ENCODE data around the gene RNF121.
"Not testable (repeated sequence)": the region's sequence is repeated elsewhere in the genome, so short reads cannot be mapped to it uniquely, and the experiment has no call there.

The RNF121 gene

DNA sequence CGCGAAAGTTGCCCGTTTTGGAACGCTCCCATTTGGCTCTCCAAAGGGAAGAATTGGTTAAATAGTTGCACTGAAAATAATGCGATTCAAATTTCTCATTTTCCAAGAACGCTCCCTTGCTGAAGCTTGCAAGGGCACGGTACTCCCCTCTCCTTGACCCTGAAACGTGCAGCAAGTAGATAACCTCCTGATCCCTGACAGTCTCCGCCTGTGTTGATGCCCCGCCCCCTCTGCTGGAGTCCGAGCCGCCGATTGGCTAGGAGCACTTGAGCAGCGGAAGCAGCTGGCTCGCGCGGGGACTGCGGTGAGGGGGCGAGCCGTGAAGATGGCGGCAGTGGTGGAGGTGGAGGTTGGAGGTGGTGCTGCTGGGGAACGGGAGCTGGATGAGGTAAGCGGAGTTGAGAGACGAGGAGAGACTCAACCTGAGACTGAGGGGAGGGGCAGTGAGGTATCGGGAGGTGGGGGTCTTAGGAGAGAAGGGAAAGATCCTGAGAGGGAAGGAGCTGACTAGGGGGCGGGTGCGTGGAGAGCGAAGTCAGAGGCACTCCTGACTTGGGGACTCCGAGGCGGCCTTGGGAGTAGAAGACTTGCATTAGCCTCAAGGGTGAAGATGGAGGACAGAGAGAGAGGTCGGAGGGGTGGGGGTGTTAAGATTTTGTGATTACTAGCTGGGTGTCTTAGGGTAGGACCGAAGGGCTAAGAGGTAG, at the start of gene RNF121:
Gene RNF121 (plus strand): TSS at position 310 of the 707 bp plus-strand sequence. CDS start 16 bp downstream, at position 326.
- DNase-seq (ENCODE audit: low read depth, low spot score): peak; percentile 97

DNA sequence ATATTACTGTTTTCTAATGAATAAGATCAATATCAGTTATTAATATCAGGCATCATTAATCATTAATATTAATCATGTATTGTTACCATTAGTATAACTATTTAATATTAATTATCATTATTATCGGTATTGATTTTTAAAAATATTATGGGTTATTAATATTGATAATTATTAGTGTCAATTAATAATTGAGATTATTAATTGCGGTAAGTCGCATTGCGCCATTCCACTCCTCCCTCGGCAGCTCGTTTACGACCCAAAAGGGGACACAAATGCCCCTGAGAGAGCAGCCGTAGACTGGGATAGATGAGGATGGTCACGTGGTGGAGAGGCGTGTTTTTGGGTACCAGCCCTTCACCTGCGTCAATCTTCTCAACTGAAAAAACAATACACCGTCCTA, 43.0 kb upstream of the RNF121 start:
- DNase-seq (ENCODE audit: low read depth, low spot score): not testable (repeated sequence)

DNA sequence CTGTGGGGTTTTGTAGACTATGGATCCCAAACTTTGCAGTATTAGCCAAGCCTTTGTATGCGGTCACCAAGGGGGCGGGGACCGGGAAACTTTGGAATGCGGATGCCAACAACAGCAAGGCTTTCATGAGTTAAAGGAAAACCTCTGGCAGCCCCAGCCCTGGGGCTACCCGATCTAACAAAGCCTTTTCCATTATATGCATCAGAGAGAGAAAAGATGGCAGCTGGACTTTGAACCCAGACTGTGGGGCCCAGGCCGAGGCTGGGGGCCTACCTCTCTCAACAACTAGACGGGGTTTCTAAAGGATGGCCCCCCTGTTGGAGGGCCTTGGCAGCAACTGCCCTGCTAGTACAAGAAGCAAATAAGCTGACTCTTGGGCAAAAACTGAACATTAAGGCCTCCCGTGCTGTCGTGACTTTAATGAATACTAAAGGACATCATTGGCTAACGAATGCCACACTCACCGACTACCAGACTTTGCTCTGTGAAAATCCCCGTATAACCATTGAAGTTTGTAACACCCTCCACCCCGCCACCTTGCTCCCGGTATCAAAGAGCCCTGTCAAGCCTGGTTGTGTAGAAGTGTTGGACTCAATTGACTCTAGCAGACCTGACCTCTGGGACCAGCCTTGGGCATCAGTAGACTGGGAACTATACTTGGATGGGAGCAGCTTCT, 40.4 kb upstream of the RNF121 start:
- DNase-seq (ENCODE audit: low read depth, low spot score): peak; percentile 90

DNA sequence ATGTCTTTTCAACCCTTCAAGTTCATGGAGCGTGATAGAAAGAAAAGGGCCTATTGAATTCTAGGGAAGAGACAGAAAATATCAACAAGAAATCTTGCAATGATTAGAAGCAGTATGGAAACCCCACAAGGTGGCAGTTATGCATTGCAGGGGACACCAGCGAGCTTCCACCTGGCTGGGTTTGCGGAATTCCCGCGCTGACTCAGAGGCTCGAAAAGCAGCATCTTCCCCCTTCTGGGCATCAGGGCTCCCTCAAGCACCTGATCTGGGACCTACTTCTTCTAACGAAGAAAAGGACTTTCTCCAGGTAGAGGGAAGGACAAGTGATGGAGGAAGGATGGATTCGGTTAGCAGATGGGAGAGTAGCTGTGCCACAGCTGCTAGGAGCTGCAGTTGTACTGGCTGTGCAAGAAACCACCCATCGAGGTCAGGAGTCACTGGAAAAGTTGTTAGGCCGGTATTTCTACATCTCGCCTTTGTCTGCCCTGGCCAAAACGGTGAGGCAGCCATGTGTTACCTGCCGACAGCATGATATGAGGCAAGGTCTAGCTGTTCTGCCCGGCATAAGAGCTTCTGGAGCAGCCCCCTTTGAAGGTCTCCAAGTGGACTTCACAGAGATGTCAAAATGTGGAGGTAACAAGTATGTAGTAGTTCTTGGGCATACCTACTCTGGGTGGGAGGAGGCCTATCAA, 39.5 kb upstream of the RNF121 start:
- DNase-seq (ENCODE audit: low read depth, low spot score): peak; percentile 60

DNA sequence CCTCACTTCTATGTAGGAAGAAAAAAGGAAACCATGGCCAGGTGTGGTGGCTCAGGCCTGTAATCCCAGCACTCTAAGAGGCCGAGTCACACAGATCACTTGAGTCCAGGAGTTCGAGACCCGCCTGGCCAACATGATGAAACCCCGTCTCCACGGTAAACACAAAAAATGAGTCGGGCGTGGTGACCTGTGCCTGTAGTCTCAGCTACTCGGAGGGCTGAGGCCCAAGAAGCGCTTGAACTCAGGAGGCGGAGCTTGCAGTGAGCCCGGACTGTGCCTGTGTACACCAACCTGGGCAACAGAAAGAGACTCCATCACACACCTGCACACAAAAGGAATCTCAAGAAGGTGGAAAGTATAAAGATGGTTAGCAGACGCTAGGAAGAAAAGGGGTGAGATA, 32.9 kb upstream of the RNF121 start:
- DNase-seq (ENCODE audit: low read depth, low spot score): no peak

DNA sequence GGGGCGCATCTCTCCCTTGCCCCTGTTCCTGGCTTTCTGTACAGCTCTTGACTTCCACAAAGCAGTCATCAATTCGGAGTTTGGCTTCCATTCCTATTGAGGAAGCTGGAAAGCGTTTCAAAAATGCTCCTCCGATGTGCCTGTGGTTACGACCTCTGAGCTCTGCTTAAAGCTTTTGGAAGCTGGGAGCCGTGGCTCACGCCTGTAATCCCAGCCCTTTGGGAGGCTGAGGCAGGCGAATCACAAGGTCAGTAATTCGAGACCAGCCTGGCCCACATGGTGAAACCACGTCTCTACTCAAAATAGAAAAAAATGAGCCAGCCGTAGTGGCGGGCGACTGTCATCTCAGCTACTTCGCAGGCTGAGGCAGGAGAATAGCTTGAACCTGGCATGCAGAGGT, 27.7 kb upstream of the RNF121 start:
- DNase-seq (ENCODE audit: low read depth, low spot score): not testable (repeated sequence)

DNA sequence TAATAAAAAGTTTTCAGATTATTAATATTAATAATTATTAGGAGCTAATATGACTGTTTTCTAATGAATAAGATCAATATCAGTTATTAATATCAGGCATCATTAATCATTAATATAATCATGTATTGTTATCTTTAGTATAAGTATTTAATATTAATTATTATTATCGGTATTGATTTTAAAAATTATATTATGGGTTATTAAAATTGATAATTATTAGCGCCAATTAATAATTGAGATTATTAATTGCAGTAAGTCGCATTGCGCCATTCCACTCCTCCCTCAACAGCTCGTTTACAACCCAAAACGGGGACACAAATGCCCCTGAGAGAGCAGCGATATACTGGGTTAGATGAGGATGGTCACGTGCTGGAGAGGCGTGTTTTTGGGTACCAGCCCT, 20.6 kb upstream of the RNF121 start:
- DNase-seq (ENCODE audit: low read depth, low spot score): no peak

DNA sequence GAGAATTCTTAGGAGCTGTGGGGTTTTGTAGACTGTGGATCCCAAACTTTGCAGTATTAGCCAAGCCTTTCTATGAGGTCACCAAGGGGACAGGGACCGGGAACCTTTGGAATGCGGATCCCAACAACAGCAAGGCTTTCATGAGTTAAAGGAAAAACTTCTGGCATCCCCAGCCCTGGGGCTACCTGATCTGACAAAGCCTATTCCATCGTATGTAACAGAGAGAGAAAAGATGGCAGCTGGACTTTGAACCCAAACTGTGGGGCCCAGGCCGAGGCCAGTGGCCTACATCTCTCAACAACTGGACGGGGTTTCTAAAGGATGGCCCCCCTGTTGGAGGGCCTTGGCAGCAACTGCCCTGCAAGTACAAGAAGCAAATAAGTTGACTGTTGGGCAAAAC, 18.1 kb upstream of the RNF121 start:
- peak; percentile 65 for DNase-seq (ENCODE audit: low read depth, low spot score)

DNA sequence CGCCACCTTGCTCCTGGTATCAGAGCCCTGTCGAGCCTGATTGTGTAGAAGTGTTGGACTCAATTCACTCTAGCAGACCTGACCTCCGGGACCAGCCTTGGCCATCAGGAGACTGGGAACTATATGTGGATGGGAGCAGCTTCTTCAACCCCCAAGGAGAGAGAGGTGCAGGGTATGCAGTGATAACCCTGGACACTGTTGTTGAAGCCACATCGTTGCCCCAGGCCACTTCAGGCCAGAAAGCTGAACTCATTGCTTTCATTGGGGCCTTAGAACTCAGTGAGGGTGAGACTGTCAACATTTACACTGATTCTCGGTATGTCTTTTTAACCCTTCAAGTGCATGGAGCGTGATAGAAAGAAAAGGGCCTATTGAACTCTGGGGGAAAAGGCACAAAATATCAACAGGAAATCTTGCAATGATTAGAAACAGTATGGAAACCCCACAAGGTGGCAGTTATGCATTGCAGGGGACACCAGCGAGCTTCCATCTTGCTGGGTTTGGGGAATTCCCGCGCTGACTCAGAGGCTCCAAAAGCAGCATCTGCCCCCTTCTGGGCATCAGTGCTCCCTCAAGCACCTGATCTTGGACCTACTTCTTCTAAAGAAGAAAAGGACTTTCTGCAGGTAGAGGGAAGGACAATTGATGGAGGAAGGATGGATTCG, 17.4 kb upstream of the RNF121 start:
- DNase-seq (ENCODE audit: low read depth, low spot score): peak; percentile 18

DNA sequence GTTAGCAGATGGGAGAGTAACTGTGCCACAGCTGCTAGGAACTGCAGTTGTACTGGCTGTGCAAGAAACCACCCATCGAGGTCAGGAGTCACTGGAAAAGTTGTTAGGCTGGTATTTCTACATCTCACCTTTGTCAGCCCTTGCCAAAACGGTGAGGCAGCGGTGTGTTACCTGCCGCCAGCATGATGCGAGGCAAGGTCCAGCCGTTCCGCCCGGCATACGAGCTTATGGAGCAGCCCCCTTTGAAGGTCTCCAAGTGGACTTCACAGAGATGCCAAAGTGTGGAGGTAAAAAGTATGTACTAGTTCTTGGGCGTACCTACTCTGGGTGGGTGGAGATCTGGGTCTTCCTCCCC, 16.9 kb upstream of the RNF121 start:
- DNase-seq (ENCODE audit: low read depth, low spot score): not testable (repeated sequence)

DNA sequence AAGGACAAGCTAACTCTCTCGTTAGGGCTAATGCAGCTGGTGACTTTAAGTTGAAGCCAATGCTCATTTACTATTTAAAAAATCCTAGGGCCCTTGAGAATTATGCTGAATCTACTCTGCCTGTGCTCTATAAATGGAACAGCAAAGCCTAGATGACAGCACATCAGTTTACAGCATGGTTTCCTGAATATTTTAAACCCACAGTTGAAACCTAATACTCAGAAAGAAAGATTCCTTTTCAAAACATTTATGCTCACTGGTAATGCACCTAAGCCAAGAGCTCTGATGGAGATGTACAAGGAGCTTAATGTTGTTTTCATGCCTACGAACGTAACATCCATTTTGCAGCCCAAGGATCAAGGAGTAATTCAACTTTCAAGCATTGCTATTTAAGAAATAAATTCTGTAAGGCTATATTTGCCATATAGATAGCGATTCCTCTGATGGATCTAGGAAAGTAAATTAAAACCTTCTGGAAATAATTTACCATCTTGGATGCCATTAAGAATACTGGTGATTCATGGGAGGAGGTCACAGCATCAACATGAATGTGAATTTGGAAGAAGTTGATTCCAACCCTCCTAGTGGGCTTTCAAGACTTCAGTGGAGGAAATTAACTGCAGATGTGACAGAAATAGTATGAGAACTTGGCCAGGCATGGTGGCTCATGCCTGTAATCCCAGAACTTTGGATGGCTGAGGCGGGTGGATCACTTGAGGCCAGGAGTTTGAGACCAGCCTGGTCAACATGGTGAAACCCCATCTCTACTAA, 14.9 kb upstream of the RNF121 start:
- no peak for DNase-seq (ENCODE audit: low read depth, low spot score)

DNA sequence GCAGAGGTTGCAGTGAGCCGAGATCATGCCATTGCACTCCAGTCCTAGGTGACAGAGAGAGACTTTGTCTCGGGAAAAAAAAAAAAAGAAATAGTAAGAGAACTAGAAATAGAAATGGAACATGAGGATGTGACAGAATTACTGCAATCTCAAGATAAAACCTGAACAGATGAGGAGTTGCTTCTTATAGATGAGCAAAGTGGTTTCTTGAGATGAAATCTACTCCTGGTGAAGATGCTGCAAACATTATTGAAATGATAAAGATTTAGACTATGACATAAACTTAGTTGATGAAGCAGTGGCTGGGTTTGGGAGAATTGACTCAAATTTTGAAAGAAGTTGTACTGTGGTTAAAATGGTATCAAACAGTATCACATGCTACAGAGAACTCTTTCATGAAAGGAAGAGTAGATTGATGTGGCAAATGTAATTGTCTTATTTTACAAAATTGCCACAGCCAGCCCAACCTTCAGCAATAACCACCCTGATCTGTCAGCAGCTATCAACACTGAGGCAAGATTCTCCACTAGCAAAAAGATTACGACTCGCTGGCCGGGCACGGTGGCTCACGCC, 14.1 kb upstream of the RNF121 start:
- no peak for DNase-seq (ENCODE audit: low read depth, low spot score)

DNA sequence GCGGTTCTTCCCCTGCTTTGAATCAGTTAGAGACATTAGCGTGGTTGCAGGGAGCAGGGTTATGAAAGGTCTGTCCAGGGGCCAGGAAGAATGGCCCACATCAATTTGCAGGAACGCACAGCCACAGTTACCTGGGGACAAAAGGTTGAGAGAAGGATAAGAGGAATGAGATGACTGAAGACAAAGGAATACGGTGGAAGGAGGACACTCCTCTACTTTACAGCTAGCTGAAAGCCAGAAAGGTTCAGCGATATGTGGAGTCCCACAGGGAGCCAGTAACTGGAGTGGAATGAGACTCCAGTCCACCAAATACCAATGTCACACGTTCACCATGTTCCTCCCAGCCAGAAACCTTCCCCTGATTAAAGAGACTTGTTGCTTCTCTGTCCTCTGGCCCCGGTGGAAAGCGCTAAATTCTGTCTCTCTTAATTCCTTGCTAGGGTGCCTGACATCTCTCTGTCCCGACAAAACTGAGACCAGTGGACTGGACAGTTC, 11.2 kb upstream of the RNF121 start:
- DNase-seq (ENCODE audit: low read depth, low spot score): no peak

DNA sequence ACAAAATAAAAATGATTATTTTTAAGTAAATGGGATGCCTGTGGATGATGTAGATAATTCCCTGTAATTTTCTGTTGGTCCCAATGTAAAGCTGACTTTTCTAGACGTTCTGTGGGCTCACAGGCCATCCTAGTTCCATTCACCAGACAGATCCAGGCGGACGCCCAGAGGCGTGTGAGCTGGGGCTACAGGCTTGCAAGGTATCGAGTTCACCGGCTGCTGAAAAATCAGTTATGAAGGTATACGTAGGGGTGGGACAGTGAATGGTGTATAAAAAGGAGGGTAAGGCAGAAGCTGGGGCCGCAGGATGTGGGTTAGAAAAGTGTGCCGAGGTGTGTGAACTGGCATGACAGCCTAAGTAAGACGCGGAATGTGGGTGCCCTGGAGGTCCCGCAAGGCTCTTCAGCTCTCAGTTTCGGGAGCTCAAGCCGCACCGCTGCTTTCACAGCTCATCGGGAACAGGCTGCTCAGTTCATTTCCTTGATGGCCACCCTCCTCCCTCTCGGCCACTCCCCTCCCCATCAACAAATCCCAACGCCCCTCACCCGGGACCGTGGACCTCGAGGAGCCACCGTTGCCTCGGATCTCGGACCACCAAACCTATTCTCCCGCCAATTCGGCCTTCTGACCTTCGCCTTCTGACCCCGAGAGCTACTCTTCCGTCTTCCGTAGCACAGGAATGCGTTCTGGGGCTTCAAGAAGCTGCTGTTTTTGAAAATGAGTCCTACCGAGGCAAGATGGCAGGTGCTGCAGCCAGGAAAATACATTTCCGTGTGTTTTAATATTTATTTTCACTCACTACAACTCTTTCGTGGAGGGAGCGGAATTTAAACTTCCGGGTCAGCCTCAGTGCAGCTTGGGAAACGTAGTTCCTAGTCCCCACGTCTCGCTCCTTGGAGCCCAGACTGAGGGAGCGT, 768 bp upstream of the RNF121 start, which contains the start of gene XNDC1N:
Gene XNDC1N (minus strand): TSS at position 775 of the 917 bp plus-strand sequence. CDS start 5,241 bp downstream, outside the sequence.
- peak; percentile 94 for DNase-seq (ENCODE audit: low read depth, low spot score)

DNA sequence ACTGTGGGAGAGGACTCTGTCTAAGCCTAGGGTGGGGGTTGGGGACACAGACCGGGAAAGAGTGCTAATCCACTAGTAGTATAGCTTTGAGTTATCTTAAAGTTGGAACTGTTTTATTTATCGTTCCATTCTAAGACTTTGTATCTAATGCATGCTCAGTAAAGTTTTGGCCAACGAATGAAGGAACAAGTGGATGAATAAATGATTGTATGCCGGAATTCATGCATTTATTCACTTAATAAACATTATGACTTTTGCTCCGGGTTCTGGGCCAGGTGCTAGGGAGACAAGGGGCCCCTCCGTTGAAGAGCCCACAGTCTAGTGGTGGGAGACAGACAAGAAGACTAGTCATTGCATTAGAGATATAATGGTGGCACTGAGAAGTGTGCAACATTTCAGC, 645 bp downstream of the RNF121 start:
- DNase-seq (ENCODE audit: low read depth, low spot score): no peak

DNA sequence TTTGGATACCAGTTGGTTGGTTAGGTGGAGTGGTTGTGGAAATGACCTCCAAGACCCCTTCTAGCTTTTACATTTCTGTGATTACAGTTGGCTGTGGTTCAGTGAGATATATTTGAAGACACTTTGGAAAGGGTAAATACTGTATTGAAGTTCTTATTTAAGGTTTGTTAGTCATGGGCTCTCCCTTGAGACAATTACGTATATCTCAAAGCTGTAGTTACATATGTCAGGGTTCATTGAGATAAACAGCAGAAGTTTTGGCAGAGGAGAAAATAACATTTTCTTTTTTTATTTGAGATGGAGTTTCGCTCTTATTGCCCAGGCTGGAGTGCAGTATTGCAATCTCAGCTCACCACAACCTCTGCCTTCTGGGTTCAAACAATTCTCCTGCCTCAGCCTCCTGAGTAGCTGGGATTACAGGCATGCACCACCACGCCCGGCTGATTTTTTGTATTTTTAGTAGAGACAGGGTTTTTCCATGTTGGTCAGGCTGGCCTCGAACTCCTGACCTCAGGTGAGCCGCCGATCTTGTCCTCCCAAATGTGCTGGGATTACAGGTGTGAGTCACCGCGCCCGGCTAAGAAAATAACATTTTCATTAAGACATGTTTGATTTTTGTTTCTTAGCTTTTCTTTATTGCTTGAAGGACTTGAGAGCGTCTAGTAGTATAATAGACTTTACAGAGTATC, 1.9 kb downstream of the RNF121 start:
- no peak for DNase-seq (ENCODE audit: low read depth, low spot score)

DNA sequence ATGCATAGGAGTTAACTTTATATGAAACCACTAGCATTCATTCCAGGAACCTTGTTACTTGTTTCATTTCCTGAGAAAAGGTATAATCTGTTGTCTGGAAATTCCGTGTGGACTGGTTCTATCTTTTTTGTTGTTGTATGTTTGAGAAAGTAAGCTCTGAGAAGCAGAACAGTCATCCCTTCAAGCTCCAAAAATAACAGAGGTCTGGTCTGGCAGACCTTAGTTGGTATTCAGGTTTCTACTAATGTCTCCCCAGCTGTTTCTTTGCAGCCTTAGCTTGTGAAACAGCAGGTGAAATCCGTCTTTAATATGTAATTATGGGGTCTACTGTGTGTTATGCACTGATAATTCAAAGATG, 2.4 kb downstream of the RNF121 start:
- no peak for DNase-seq (ENCODE audit: low read depth, low spot score)

DNA sequence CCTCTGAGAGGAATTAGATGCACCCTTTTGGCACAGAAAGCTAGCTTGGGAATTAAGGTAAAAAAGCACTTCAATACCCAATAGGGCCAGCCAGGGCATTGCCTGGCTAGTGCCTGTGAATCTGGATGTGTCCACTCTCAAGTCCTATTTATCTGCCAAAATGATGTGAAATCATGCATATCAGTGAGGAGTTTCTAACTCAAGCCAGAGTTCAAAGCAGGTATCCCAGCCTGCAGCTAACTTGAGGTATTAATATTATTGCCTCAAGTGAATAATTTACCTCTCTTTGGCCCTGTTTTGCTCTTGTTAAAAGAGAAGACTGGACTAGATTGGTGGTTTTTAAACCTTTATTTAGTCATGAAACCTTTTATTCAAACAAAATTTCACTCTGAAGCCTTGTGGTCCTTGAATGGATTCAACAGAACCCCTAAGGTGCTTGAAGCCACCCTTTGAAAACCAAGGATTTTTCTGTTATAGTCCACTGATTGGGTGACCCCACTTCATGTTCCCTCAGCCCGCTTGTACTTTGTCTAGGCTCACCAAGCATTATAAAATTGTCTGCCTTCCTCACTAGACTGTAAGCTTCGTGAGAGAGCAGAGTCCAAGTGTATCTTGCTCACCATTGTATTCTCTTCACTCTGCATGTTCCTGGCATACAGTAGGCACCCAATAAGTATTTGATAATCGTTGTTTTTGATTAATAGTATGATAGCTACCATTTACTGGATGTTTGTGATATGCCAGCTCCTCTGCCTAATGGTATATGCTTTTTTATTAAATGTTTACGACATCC, 4.5 kb downstream of the RNF121 start:
- DNase-seq (ENCODE audit: low read depth, low spot score): no peak

All from ELF-1 (cell line).